GM06990 (cell line): ENCODE measurements around the gene PNLDC1.

Experiments used
- DNase-seq: peaks from one replicate; pipeline ENCODE4 v3.0.0-alpha.2; 2011; ENCODE audit not compliant: insufficient read length; ENCODE audit errors: extremely low read depth
- H3K27me3 ChIP-seq: replicated peaks from 2 replicates; pipeline ENCODE4 v1.6.0; 2011; ENCODE audit warnings: low read length; ENCODE audit not compliant: control insufficient read depth, insufficient read depth
- H3K36me3 ChIP-seq: 2 replicates; pipeline ENCODE4 v1.5.1; 2011; ENCODE audit warnings: low read length; ENCODE audit not compliant: control insufficient read depth, insufficient read depth
- H3K4me3 ChIP-seq: replicated peaks from 2 replicates; pipeline ENCODE4 v1.5.1; 2011; ENCODE audit warnings: low read depth, mild to moderate bottlenecking, control low read depth, low read length
- TF ChIP-seq, protein P1 (sequence below): IDR thresholded peaks from 2 replicates; pipeline ENCODE4 v1.5.1; 2011; ENCODE audit warnings: low read length, control low read depth, mild to moderate bottlenecking, inconsistent platforms; ENCODE audit not compliant: insufficient read depth, poor library complexity, severe bottlenecking

The PNLDC1 gene

GRCh38 chr6:159826968-159827647 lies 27.0 kb downstream of the PNLDC1 start:
- DNase-seq: no peak
- no peaks in the 10 kb centered on the region for H3K27me3 ChIP-seq

GRCh38 chr6:159828074-159828473 lies 28.0 kb downstream of the PNLDC1 start:
- no peak for DNase-seq
- TF ChIP-seq, protein P1, sequence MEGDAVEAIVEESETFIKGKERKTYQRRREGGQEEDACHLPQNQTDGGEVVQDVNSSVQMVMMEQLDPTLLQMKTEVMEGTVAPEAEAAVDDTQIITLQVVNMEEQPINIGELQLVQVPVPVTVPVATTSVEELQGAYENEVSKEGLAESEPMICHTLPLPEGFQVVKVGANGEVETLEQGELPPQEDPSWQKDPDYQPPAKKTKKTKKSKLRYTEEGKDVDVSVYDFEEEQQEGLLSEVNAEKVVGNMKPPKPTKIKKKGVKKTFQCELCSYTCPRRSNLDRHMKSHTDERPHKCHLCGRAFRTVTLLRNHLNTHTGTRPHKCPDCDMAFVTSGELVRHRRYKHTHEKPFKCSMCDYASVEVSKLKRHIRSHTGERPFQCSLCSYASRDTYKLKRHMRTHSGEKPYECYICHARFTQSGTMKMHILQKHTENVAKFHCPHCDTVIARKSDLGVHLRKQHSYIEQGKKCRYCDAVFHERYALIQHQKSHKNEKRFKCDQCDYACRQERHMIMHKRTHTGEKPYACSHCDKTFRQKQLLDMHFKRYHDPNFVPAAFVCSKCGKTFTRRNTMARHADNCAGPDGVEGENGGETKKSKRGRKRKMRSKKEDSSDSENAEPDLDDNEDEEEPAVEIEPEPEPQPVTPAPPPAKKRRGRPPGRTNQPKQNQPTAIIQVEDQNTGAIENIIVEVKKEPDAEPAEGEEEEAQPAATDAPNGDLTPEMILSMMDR: no peak
- no peaks in the 10 kb centered on the region for H3K27me3 ChIP-seq

More at GRCh38 chr6:159826968-159827647, 27.0 kb downstream of the PNLDC1 start:
- H3K36me3 ChIP-seq: no peaks in the 10 kb centered on the region
- TF ChIP-seq, protein P1: no peak
- no peak overlapping the region for H3K4me3 ChIP-seq

GRCh38 chr6:159829526-159829925 lies 29.4 kb downstream of the PNLDC1 start:
- Histone ChIP-seq H3K36me3 (no peaks in the 10 kb centered on the region), H3K27me3 (no peaks in the 10 kb centered on the region), H3K4me3 (no peak overlapping the region)
- TF ChIP-seq, protein P1: no peak
- DNase-seq: no peak

More at GRCh38 chr6:159828074-159828473, 28.0 kb downstream of the PNLDC1 start:
- no peak overlapping the region for H3K4me3 ChIP-seq
- H3K36me3 ChIP-seq: no peaks in the 10 kb centered on the region

- no peak overlapping the region for H3K4me3 ChIP-seq
- DNase-seq: no peak
- TF ChIP-seq, protein P1: no peak
- H3K36me3 ChIP-seq: no peaks in the 10 kb centered on the region
- no peaks in the 10 kb centered on the region for H3K27me3 ChIP-seq
These were observed 30.7 kb downstream of the PNLDC1 start for GRCh38 chr6:159830501-159831372.

GRCh38 chr6:159831373-159831679 lies 31.2 kb downstream of the PNLDC1 start:
- Histone ChIP-seq H3K36me3 (no peaks in the 10 kb centered on the region), H3K27me3 (no peaks in the 10 kb centered on the region), H3K4me3 (no peak overlapping the region)
- DNase-seq: no peak
- TF ChIP-seq, protein P1: no peak
